ENCODE results near the gene ZNF462. TPM values are rescaled to one million over a fixed set of nuclear protein-coding genes. Genes with fewer than 3 reads are reported as not detected.

Gene ZNF462
- total and polyA plus RNA-seq, 11 donors, result 5.3 to 51.3 (median 30.9) TPM

GRCh38 chr9:107020040-107020530, 157.1 kb downstream of the ZNF462 start:
- WGBS, 4 donors, result 30 to 50% (median 35%) methylated on average over 2 of the region's 2 CpGs

GRCh38 chr9:107024193-107024592, 161.2 kb downstream of the ZNF462 start:
- intact Hi-C loops (cut with DNase I), result no loop called here
- TF ChIP-seq POLR2A (IDR thresholded peaks at IDR 0.05) (no peak), CTCF (IDR thresholded peaks at IDR 0.05) (no peak)
- Histone ChIP-seq H3K27ac (no peak overlapping the region), H3K9me3 (no peaks in the 10 kb centered on the region), H3K4me1 (peaks cover 0 to 18% (median 5%) of the 10 kb centered on the region in 12 donors), H3K27me3 (no peaks in the 10 kb centered on the region), H3K36me3 (no peaks in the 10 kb centered on the region), H3K4me3 (no peak overlapping the region)
- DNase-seq (no peak), ATAC-seq (no peak)
- WGBS, 4 donors, result 63 to 67% (median 66%) methylated on average over 2 of the region's 2 CpGs

More at GRCh38 chr9:107020040-107020530, 157.1 kb downstream of the ZNF462 start:
- TF ChIP-seq CTCF (IDR thresholded peaks at IDR 0.05) (no peak), POLR2A (IDR thresholded peaks at IDR 0.05) (no peak)
- DNase-seq (peak in 1 of 5 donors; percentile 38), ATAC-seq (peak; percentile 75 to 85 (median 78))
- H3K9me3 ChIP-seq, result peaks cover 0 to 12% (median 0%) of the 10 kb centered on the region in 12 donors
- H3K4me3 ChIP-seq, result no peak overlapping the region
- H3K27me3 ChIP-seq, result no peaks in the 10 kb centered on the region
- H3K27ac ChIP-seq, result peak overlapping the region in 3 of 12 donors; percentile 18 to 40 (median 21)
- no peaks in the 10 kb centered on the region for H3K36me3 ChIP-seq
- H3K4me1 ChIP-seq, result peaks cover 0 to 22% (median 7%) of the 10 kb centered on the region in 12 donors
- intact Hi-C loops (cut with DNase I), result no loop called here

- DNase-seq (no peak), ATAC-seq (no peak)
- H3K9me3 ChIP-seq, result no peaks in the 10 kb centered on the region
- H3K27ac ChIP-seq, result no peak overlapping the region
- no peak overlapping the region for H3K4me3 ChIP-seq
- WGBS, 4 donors, result 92 to 96% (median 94%) methylated on average over 5 of the region's 5 CpGs
- H3K36me3 ChIP-seq, result no peaks in the 10 kb centered on the region
- H3K27me3 ChIP-seq, result no peaks in the 10 kb centered on the region
- TF ChIP-seq CTCF (IDR thresholded peaks at IDR 0.05) (no peak), POLR2A (IDR thresholded peaks at IDR 0.05) (no peak)
- intact Hi-C loops (cut with DNase I), result no loop called here
- H3K4me1 ChIP-seq, result peaks cover 0 to 6% (median 0%) of the 10 kb centered on the region in 12 donors
These were observed 162.5 kb downstream of the ZNF462 start for GRCh38 chr9:107025260-107026035.

GRCh38 chr9:107029146-107029545, 166.2 kb downstream of the ZNF462 start:
- TF ChIP-seq POLR2A (IDR thresholded peaks at IDR 0.05) (no peak), CTCF (IDR thresholded peaks at IDR 0.05) (no peak)
- no peaks in the 10 kb centered on the region for H3K4me1 ChIP-seq
- H3K9me3 ChIP-seq, result no peaks in the 10 kb centered on the region
- ATAC-seq (no peak), DNase-seq (no peak)
- no peak overlapping the region for H3K4me3 ChIP-seq
- WGBS, 4 donors, result 42 to 56% (median 55%) methylated on average over 3 of the region's 3 CpGs
- H3K27me3 ChIP-seq, result no peaks in the 10 kb centered on the region
- no peak overlapping the region for H3K27ac ChIP-seq
- no peaks in the 10 kb centered on the region for H3K36me3 ChIP-seq
- intact Hi-C loops (cut with DNase I), result no loop called here
